Uterus (tissue), 2 donors: ENCODE data around the gene C19orf33.
"Not testable (repeated sequence)": the region's sequence is repeated elsewhere in the genome, so short reads cannot be mapped to it uniquely, and the experiment has no call there.

Source experiments
- POLR2A ChIP-seq, 2 donors: fragments of 450-650 bp; IDR thresholded peaks; one replicate each; pipeline ENCODE4 v1.6.1; 2016; ENCODE audit warnings: antibody characterized with exemption in 2 of 2, mild to moderate bottlenecking in 1 of 2, moderate library complexity in 1 of 2
- TF ChIP-seq, protein P1 (sequence below), 4 experiments: fragments of 200-600 bp in 2 of 4; fragments of 450-650 bp in 2 of 4; sonication (generic) in 2 of 4; IDR thresholded peaks; one replicate each; pipeline ENCODE4 v1.5.1; 2016 to 2019; ENCODE audit warnings: antibody characterized with exemption in 4 of 4, mild to moderate bottlenecking in 2 of 4, moderate library complexity in 1 of 4

DNA sequence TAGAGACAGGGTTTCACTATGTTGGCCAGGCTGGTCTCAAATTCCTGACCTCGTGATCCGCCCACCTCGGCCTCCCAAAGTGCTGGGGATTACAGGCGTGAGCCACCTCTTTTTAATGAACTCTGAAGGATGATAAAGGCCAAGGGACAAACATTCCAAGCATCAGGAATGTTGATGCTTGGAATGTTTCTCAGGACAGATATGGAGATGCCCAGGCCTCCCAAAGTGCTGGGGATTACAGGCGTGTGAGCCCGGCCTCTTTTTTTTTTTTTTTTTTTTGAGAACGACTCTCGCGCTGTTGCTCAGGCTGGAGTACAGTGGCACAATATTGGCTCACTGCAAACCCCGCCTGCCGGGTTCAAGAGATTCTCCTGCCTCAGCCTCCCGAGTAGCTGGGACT, 42.1 kb upstream of the C19orf33 start:
- TF ChIP-seq, protein P1, sequence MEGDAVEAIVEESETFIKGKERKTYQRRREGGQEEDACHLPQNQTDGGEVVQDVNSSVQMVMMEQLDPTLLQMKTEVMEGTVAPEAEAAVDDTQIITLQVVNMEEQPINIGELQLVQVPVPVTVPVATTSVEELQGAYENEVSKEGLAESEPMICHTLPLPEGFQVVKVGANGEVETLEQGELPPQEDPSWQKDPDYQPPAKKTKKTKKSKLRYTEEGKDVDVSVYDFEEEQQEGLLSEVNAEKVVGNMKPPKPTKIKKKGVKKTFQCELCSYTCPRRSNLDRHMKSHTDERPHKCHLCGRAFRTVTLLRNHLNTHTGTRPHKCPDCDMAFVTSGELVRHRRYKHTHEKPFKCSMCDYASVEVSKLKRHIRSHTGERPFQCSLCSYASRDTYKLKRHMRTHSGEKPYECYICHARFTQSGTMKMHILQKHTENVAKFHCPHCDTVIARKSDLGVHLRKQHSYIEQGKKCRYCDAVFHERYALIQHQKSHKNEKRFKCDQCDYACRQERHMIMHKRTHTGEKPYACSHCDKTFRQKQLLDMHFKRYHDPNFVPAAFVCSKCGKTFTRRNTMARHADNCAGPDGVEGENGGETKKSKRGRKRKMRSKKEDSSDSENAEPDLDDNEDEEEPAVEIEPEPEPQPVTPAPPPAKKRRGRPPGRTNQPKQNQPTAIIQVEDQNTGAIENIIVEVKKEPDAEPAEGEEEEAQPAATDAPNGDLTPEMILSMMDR (IDR thresholded peaks at IDR 0.05) = not testable (repeated sequence)
- not testable (repeated sequence) for TF ChIP-seq POLR2A (IDR thresholded peaks at IDR 0.05)
